GM23338 (cell line): Measurements from ENCODE around the gene ATG2B.

ENCODE experiments used
- CREB1 ChIP-seq: fragments of 250-450 bp; sonication (Bioruptor Pico); IDR thresholded peaks from 2 replicates; pipeline ENCODE4 v1.5.0; 2020; ENCODE audit warnings: low read depth, mild to moderate bottlenecking, moderate library complexity
- EZH2 ChIP-seq: fragments of 200-600 bp; sonication (generic); IDR thresholded peaks from one replicate; pipeline ENCODE4 v1.8.0; 2017; ENCODE audit warnings: antibody characterized with exemption, mild to moderate bottlenecking, low read depth; ENCODE audit not compliant: unreplicated experiment
- JUNB ChIP-seq: IDR thresholded peaks from one replicate; pipeline ENCODE4 v1.6.1; 2016; ENCODE audit warnings: antibody characterized with exemption; ENCODE audit not compliant: unreplicated experiment
- NANOG ChIP-seq: IDR thresholded peaks from 2 replicates; pipeline ENCODE4 v1.6.1; 2016; ENCODE audit warnings: antibody characterized with exemption, borderline replicate concordance
- POLR2AphosphoS5 ChIP-seq: IDR thresholded peaks from 2 replicates; pipeline ENCODE4 v1.6.1; 2016; ENCODE audit warnings: antibody characterized with exemption, low read depth
- ZNF114 ChIP-seq: fragments of 250-450 bp; sonication (Bioruptor Pico); IDR thresholded peaks from 2 replicates; pipeline ENCODE4 v1.5.0; 2020; ENCODE audit warnings: mild to moderate bottlenecking, moderate library complexity
- TF ChIP-seq, protein P1 (sequence below), 2 experiments: fragments of 200-600 bp in 1 of 2; sonication (generic) in 1 of 2; conservative IDR thresholded peaks; 2 replicates each; pipeline versions ENCODE4 v1.5.1 to v1.6.1; 2016 to 2017; ENCODE audit warnings: antibody characterized with exemption in 2 of 2, low read depth in 2 of 2, mild to moderate bottlenecking in 2 of 2, moderate library complexity in 1 of 2
- TF ChIP-seq, protein P2 (sequence below): IDR thresholded peaks from one replicate; pipeline ENCODE4 v1.6.1; 2018; ENCODE audit warnings: antibody characterized with exemption; ENCODE audit not compliant: unreplicated experiment
- TF ChIP-seq, protein P3 (sequence below): fragments of 250-450 bp; sonication (Bioruptor Pico); IDR thresholded peaks from 2 replicates; pipeline ENCODE4 v1.5.0; 2020; ENCODE audit warnings: mild to moderate bottlenecking, moderate library complexity

DNA sequence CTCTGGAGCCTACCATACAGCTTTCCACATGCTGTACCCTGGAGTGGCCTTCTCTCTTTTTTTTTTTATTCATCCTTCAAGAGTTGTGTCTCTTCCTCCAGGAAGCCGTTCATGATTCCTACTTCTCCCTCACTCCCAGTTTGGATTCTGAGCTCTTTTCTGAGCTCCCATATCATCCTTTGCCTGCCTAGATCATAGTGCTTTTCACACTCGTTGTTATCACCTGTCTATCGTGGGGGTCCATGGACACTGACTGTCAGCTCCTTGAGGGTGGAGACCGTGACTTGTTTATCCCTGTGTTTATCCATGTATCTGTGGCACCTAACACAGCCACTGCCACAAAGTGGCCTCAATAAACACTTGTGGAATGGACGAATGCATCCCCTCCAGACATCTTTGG lies 35.8 kb upstream of the ATG2B start:
- TF ChIP-seq, protein P1, sequence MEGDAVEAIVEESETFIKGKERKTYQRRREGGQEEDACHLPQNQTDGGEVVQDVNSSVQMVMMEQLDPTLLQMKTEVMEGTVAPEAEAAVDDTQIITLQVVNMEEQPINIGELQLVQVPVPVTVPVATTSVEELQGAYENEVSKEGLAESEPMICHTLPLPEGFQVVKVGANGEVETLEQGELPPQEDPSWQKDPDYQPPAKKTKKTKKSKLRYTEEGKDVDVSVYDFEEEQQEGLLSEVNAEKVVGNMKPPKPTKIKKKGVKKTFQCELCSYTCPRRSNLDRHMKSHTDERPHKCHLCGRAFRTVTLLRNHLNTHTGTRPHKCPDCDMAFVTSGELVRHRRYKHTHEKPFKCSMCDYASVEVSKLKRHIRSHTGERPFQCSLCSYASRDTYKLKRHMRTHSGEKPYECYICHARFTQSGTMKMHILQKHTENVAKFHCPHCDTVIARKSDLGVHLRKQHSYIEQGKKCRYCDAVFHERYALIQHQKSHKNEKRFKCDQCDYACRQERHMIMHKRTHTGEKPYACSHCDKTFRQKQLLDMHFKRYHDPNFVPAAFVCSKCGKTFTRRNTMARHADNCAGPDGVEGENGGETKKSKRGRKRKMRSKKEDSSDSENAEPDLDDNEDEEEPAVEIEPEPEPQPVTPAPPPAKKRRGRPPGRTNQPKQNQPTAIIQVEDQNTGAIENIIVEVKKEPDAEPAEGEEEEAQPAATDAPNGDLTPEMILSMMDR (conservative IDR thresholded peaks at IDR 0.05; ENCODE audit: low read depth in 2 of 2) = no peak
- TF ChIP-seq EZH2 (no peak), POLR2AphosphoS5 (no peak), CREB1 (CRISPR knock-in tag) (no peak), JUNB (no peak), NANOG (no peak), ZNF114 (no peak)
- TF ChIP-seq, protein P2, sequence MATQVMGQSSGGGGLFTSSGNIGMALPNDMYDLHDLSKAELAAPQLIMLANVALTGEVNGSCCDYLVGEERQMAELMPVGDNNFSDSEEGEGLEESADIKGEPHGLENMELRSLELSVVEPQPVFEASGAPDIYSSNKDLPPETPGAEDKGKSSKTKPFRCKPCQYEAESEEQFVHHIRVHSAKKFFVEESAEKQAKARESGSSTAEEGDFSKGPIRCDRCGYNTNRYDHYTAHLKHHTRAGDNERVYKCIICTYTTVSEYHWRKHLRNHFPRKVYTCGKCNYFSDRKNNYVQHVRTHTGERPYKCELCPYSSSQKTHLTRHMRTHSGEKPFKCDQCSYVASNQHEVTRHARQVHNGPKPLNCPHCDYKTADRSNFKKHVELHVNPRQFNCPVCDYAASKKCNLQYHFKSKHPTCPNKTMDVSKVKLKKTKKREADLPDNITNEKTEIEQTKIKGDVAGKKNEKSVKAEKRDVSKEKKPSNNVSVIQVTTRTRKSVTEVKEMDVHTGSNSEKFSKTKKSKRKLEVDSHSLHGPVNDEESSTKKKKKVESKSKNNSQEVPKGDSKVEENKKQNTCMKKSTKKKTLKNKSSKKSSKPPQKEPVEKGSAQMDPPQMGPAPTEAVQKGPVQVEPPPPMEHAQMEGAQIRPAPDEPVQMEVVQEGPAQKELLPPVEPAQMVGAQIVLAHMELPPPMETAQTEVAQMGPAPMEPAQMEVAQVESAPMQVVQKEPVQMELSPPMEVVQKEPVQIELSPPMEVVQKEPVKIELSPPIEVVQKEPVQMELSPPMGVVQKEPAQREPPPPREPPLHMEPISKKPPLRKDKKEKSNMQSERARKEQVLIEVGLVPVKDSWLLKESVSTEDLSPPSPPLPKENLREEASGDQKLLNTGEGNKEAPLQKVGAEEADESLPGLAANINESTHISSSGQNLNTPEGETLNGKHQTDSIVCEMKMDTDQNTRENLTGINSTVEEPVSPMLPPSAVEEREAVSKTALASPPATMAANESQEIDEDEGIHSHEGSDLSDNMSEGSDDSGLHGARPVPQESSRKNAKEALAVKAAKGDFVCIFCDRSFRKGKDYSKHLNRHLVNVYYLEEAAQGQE = no peak
- TF ChIP-seq, protein P3, sequence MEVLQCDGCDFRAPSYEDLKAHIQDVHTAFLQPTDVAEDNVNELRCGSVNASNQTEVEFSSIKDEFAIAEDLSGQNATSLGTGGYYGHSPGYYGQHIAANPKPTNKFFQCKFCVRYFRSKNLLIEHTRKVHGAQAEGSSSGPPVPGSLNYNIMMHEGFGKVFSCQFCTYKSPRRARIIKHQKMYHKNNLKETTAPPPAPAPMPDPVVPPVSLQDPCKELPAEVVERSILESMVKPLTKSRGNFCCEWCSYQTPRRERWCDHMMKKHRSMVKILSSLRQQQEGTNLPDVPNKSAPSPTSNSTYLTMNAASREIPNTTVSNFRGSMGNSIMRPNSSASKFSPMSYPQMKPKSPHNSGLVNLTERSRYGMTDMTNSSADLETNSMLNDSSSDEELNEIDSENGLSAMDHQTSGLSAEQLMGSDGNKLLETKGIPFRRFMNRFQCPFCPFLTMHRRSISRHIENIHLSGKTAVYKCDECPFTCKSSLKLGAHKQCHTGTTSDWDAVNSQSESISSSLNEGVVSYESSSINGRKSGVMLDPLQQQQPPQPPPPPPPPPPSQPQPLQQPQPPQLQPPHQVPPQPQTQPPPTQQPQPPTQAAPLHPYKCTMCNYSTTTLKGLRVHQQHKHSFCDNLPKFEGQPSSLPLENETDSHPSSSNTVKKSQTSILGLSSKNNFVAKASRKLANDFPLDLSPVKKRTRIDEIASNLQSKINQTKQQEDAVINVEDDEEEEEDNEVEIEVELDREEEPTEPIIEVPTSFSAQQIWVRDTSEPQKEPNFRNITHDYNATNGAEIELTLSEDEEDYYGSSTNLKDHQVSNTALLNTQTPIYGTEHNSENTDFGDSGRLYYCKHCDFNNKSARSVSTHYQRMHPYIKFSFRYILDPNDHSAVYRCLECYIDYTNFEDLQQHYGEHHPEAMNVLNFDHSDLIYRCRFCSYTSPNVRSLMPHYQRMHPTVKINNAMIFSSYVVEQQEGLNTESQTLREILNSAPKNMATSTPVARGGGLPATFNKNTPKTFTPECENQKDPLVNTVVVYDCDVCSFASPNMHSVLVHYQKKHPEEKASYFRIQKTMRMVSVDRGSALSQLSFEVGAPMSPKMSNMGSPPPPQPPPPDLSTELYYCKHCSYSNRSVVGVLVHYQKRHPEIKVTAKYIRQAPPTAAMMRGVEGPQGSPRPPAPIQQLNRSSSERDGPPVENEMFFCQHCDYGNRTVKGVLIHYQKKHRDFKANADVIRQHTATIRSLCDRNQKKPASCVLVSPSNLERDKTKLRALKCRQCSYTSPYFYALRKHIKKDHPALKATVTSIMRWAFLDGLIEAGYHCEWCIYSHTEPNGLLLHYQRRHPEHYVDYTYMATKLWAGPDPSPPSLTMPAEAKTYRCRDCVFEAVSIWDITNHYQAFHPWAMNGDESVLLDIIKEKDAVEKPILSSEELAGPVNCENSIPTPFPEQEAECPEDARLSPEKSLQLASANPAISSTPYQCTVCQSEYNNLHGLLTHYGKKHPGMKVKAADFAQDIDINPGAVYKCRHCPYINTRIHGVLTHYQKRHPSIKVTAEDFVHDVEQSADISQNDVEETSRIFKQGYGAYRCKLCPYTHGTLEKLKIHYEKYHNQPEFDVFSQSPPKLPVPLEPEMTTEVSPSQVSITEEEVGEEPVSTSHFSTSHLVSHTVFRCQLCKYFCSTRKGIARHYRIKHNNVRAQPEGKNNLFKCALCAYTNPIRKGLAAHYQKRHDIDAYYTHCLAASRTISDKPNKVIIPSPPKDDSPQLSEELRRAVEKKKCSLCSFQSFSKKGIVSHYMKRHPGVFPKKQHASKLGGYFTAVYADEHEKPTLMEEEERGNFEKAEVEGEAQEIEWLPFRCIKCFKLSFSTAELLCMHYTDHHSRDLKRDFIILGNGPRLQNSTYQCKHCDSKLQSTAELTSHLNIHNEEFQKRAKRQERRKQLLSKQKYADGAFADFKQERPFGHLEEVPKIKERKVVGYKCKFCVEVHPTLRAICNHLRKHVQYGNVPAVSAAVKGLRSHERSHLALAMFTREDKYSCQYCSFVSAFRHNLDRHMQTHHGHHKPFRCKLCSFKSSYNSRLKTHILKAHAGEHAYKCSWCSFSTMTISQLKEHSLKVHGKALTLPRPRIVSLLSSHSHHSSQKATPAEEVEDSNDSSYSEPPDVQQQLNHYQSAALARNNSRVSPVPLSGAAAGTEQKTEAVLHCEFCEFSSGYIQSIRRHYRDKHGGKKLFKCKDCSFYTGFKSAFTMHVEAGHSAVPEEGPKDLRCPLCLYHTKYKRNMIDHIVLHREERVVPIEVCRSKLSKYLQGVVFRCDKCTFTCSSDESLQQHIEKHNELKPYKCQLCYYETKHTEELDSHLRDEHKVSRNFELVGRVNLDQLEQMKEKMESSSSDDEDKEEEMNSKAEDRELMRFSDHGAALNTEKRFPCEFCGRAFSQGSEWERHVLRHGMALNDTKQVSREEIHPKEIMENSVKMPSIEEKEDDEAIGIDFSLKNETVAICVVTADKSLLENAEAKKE = no peak
